Measurements from ENCODE around the gene PITX1.

DNA sequence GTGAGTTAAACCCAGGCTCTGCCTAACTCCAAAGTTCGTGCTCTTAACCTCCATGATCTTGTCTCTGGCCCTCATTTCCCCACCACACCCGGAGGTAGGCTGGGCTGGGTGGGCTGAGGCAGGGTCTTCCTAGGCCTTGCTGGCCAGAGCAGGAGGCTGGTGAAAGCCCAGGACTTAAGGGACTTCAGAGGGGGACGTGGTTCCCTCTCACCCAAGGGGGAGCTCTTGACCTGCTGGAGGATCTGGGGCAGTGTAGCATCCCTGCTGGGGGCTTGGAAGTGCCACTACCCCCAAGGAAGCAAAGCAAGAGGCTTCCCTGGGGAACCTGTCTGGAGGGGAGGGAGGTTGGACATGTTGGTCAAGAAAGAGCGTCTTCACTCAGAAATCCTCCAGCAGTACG lies 14.7 kb downstream of the PITX1 start:
- TF ChIP-seq EZH2 (optimal IDR thresholded peaks at IDR 0.05; ENCODE audit: low read depth, low read length) (no peak), EZH2phosphoT487 (IDR thresholded peaks at IDR 0.05; ENCODE audit: low read length) (no peak)
- TF ChIP-seq, protein P1, sequence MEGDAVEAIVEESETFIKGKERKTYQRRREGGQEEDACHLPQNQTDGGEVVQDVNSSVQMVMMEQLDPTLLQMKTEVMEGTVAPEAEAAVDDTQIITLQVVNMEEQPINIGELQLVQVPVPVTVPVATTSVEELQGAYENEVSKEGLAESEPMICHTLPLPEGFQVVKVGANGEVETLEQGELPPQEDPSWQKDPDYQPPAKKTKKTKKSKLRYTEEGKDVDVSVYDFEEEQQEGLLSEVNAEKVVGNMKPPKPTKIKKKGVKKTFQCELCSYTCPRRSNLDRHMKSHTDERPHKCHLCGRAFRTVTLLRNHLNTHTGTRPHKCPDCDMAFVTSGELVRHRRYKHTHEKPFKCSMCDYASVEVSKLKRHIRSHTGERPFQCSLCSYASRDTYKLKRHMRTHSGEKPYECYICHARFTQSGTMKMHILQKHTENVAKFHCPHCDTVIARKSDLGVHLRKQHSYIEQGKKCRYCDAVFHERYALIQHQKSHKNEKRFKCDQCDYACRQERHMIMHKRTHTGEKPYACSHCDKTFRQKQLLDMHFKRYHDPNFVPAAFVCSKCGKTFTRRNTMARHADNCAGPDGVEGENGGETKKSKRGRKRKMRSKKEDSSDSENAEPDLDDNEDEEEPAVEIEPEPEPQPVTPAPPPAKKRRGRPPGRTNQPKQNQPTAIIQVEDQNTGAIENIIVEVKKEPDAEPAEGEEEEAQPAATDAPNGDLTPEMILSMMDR (IDR thresholded peaks at IDR 0.05; ENCODE audit: low read length) = no peak

All from MM.1S (cell line).